ENCODE measurements around the gene ATP6V0A4. TPM values are rescaled to one million over a fixed set of nuclear protein-coding genes. Genes with fewer than 3 reads are reported as not detected.
A peak's percentile ranks its signal among the peaks of the same experiment; 100 is the strongest.

ATP6V0A4 gene
- total RNA-seq, 2 donors from 2014 or later = not detected

DNA sequence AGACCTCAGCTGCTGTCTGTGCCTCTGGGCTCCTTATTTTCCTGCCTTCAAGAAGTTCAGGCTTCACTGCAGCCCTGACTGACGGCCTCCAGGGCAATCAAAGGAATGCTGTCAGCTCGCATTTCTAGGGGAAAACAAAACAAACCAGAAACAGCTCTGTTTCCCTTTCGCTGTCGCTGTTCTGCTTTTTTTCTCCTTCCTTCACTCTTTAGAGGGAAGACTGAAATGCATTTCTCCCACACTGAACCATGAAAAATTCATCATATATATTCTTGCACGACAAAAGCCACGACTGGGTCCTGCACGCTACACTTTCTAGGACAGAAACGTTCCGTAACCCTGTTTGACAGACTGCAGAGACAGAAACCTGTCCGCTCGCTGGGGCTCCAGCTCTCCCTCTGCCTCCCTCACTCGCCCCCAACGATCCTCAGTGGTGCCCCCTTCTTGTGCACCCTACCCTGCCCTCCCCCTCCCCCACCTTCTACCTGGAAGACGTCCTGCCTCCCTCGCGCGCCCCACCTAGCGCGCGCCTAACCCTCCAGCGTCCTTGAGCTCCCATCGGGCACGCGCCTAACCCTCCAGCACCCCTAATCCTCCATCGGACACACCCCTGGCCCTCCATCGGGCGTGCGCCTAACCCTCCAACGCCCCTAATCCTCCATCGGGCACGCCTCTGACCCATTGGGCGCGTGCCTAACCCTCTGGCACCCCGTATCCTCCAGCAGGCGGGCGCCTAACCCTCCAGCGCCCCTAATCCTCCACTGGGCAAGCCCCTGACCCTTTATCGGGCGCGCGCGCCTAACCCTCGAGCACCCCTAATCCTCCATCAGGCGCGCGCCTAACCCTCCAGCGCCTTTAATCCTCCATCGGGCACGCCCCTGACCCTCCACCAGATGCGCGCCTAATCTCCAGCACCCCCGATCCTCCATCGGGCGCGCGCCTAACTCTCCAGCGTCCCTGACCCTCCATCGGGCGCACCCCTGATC, 134.0 kb downstream of the ATP6V0A4 start:
- TF ChIP-seq, protein P1, sequence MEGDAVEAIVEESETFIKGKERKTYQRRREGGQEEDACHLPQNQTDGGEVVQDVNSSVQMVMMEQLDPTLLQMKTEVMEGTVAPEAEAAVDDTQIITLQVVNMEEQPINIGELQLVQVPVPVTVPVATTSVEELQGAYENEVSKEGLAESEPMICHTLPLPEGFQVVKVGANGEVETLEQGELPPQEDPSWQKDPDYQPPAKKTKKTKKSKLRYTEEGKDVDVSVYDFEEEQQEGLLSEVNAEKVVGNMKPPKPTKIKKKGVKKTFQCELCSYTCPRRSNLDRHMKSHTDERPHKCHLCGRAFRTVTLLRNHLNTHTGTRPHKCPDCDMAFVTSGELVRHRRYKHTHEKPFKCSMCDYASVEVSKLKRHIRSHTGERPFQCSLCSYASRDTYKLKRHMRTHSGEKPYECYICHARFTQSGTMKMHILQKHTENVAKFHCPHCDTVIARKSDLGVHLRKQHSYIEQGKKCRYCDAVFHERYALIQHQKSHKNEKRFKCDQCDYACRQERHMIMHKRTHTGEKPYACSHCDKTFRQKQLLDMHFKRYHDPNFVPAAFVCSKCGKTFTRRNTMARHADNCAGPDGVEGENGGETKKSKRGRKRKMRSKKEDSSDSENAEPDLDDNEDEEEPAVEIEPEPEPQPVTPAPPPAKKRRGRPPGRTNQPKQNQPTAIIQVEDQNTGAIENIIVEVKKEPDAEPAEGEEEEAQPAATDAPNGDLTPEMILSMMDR (IDR thresholded peaks at IDR 0.05) = peak in 1 of 7 experiments; percentile 6
- no peak for TF ChIP-seq POLR2A (IDR thresholded peaks at IDR 0.05)
- no peak for ATAC-seq
- peak overlapping the region in 1 of 4 donors; percentile 42 for H3K27ac ChIP-seq
- DNase-seq = peak in 2 of 4 donors; percentile 23 to 55
- intact Hi-C loops (cut with DNase I) = no loop called here
- H3K4me1 ChIP-seq = peaks cover 3% of the 10 kb centered on the region
- no peaks in the 10 kb centered on the region for H3K27me3 ChIP-seq
- no peaks in the 10 kb centered on the region for H3K9me3 ChIP-seq
- 48 to 73% methylated on average over 59 of the region's 59 CpGs for WGBS, 2 donors
- peak overlapping the region; percentile 16 to 27 for H3K4me3 ChIP-seq
- no peaks in the 10 kb centered on the region for H3K36me3 ChIP-seq (replicated peaks in 1 of 2; ENCODE audit: insufficient read depth in 1 of 2, low read depth in 2 of 2)

DNA sequence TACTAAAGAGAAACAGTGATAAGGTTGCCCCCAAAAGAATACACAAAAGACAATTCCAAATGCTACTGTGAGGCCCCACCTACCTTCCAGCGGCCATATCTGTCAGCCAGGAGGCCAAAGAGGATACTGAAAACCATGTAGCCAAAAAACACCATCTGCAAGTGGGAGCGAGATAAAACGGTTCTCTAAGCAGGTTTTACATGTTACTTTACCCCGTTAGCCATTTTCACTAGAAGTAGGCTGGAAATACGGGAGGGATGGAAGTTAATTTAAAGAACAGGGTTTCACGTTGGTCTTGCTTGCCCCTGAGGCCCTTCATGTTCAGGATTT, 135.0 kb downstream of the ATP6V0A4 start:
- H3K4me3 ChIP-seq = no peak overlapping the region
- no peaks in the 10 kb centered on the region for H3K9me3 ChIP-seq
- peaks cover 3% of the 10 kb centered on the region for H3K4me1 ChIP-seq
- H3K36me3 ChIP-seq (replicated peaks in 1 of 2; ENCODE audit: insufficient read depth in 1 of 2, low read depth in 2 of 2) = no peaks in the 10 kb centered on the region
- 87 to 88% methylated on average over 6 of the region's 6 CpGs for WGBS, 2 donors
- DNase-seq (no peak), ATAC-seq (no peak)
- TF ChIP-seq, protein P1 (IDR thresholded peaks at IDR 0.05) = no peak
- no peak for TF ChIP-seq POLR2A (IDR thresholded peaks at IDR 0.05)
- no peaks in the 10 kb centered on the region for H3K27me3 ChIP-seq
- intact Hi-C loops (cut with DNase I) = no loop called here
- H3K27ac ChIP-seq = no peak overlapping the region

DNA sequence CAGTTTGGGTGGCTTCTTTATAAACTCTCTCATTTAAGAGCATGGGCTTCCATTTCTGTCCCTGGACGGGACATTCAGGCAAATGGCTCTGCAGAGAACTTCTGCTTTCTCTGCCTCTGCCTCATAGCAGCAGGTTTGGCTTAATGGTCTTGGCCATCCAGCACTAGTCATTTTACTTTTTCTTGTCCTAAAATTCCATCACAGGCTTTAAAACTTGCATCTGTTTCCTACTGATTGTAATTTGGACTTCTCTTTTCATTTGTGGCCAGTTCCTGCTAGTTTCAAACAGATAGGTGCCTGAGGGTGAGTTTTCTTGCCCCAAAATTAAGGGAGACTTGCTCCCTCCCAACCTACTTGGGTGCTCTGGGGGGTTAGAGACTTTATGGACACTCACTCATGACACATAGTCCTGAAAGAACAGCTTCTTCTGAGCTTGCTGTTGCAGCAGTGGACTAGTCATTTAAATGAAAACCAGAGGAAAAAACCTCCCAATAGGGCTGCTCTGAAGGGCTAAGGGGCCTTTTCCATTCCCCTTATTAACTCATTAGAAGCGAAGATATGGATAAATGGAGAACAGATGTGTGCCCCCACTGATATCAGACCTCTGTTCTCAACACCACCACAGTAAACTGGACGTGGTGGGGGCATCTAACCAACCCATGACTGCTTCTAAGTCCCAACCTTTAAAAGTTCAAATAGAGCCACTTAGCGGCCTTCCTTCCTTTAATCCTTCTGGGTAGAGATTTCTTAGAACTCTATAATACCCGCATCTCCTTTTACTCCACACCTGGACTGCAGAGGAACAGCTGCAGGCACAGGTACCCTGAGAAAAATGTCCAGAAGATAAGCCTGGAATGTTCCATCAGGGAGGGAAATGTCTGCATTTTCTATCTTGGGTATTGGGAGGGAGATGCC, 135.7 kb downstream of the ATP6V0A4 start:
- H3K4me1 ChIP-seq = peaks cover 3% of the 10 kb centered on the region
- H3K27ac ChIP-seq = no peak overlapping the region
- 88 to 89% methylated on average over 5 of the region's 5 CpGs for WGBS, 2 donors
- no peaks in the 10 kb centered on the region for H3K36me3 ChIP-seq (replicated peaks in 1 of 2; ENCODE audit: insufficient read depth in 1 of 2, low read depth in 2 of 2)
- H3K27me3 ChIP-seq = no peaks in the 10 kb centered on the region
- TF ChIP-seq POLR2A (IDR thresholded peaks at IDR 0.05) = no peak
- TF ChIP-seq, protein P1 (IDR thresholded peaks at IDR 0.05) = no peak
- ATAC-seq (no peak), DNase-seq (no peak)
- intact Hi-C loops (cut with DNase I) = no loop called here
- H3K4me3 ChIP-seq = no peak overlapping the region
- no peaks in the 10 kb centered on the region for H3K9me3 ChIP-seq

DNA sequence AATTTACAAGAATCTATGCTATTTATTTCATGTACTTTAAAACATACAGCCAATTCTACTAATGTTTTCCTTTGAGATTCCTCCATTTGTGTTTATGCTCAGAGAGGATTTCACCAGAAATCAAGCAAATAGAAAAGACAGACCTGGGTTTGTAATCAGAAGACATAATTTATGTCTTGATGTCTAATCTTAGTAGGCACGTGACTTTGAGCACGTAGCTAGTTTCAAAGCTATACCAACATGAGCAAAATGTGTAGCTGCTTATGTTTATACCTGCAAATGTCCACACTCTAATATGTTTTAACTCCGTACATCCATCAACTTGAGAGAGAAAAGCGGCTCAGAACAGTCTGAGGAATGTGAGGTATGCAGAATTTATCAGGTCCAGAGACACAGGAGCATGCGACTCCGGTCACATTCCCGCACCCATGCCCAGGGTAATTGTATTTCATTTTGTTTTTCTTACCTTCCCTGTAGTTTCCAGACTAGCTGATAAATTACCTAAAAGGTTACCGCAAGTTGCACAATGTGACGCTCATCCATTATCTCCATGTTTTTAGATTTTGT, 136.8 kb downstream of the ATP6V0A4 start:
- TF ChIP-seq, protein P1 (IDR thresholded peaks at IDR 0.05) = no peak
- no peak for TF ChIP-seq POLR2A (IDR thresholded peaks at IDR 0.05)
- no peak overlapping the region for H3K4me3 ChIP-seq
- H3K9me3 ChIP-seq = no peaks in the 10 kb centered on the region
- H3K27me3 ChIP-seq = no peaks in the 10 kb centered on the region
- ATAC-seq (no peak), DNase-seq (no peak)
- no peak overlapping the region for H3K27ac ChIP-seq
- H3K36me3 ChIP-seq (replicated peaks in 1 of 2; ENCODE audit: insufficient read depth in 1 of 2, low read depth in 2 of 2) = no peaks in the 10 kb centered on the region
- WGBS, 2 donors = 56 to 66% methylated on average over 9 of the region's 9 CpGs
- intact Hi-C loops (cut with DNase I) = no loop called here
- H3K4me1 ChIP-seq = peaks cover 3% of the 10 kb centered on the region
